Chondrocyte (in vitro differentiated cells): ENCODE data around the gene KANSL3. TPM values are rescaled to one million over a fixed set of nuclear protein-coding genes. Genes with fewer than 3 reads are reported as not detected.
A peak's percentile ranks its signal among the peaks of the same experiment; 100 is the strongest.

Experiments used
- DNase-seq: peaks from one replicate; pipeline ENCODE4 v3.0.0; 2021; ENCODE audit warnings: mixed read lengths, low spot score
- H3K27ac Mint-ChIP-seq: one replicate; pipeline ENCODE4 v1.8.0; 2021; ENCODE audit warnings: mild to moderate bottlenecking, moderate library complexity, mixed read lengths; ENCODE audit not compliant: unreplicated experiment
- H3K27me3 Mint-ChIP-seq: 2 replicates; pipeline ENCODE4 v1.8.0; 2021; ENCODE audit warnings: low read depth, mixed read lengths
- H3K36me3 Mint-ChIP-seq: 2 replicates; pipeline ENCODE4 v1.8.0; 2021; ENCODE audit warnings: low read depth, mixed read lengths
- H3K4me1 Mint-ChIP-seq: 2 replicates; pipeline ENCODE4 v1.8.0; 2021; ENCODE audit warnings: low read depth, mild to moderate bottlenecking, mixed read lengths
- H3K4me3 Mint-ChIP-seq: one replicate; pipeline ENCODE4 v1.8.0; 2021; ENCODE audit warnings: mild to moderate bottlenecking, moderate library complexity, mixed read lengths; ENCODE audit not compliant: unreplicated experiment
- H3K9me3 Mint-ChIP-seq: 2 replicates; pipeline ENCODE4 v1.8.0; 2021; ENCODE audit warnings: low read depth, mixed read lengths
- total RNA-seq: library from RNA; stranded (reverse); gene quantifications from 3 replicates; pipeline ENCODE4 v1.2.1, GENCODE V29; 2021
- TF ChIP-seq, protein P1 (sequence below): fragments of 200-600 bp; sonication (generic); IDR thresholded peaks from 2 replicates; pipeline ENCODE4 v1.5.0; 2021; ENCODE audit warnings: antibody characterized with exemption, mild to moderate bottlenecking, moderate library complexity

KANSL3 gene
- total RNA-seq, 1 donor from 2014 or later, result 32.6 TPM

DNA sequence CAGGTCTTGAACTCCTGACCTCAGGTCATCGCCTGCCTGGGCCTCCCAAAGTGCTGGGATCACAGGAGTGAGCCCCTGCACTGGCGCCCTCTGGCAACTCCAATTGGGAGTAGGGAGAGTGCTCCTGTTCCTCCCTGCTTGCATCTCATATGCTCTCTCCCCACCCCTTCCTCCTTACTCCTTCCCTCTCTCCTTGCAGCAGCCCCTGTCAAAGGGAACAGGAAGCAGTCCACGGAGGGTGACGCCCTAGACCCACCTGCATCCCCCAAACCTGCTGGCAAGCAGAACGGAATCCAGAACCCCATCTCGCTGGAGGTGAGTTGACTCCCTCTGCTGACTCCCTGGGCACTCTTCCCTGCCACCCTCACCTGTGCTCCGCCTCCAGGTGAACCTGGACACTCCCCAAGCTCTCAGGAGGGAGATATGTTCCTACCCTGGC, 90.9 kb downstream of the KANSL3 start:
- TF ChIP-seq, protein P1, sequence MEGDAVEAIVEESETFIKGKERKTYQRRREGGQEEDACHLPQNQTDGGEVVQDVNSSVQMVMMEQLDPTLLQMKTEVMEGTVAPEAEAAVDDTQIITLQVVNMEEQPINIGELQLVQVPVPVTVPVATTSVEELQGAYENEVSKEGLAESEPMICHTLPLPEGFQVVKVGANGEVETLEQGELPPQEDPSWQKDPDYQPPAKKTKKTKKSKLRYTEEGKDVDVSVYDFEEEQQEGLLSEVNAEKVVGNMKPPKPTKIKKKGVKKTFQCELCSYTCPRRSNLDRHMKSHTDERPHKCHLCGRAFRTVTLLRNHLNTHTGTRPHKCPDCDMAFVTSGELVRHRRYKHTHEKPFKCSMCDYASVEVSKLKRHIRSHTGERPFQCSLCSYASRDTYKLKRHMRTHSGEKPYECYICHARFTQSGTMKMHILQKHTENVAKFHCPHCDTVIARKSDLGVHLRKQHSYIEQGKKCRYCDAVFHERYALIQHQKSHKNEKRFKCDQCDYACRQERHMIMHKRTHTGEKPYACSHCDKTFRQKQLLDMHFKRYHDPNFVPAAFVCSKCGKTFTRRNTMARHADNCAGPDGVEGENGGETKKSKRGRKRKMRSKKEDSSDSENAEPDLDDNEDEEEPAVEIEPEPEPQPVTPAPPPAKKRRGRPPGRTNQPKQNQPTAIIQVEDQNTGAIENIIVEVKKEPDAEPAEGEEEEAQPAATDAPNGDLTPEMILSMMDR, result no peak
- H3K4me1 Mint-ChIP-seq, result peaks cover 20% of the 10 kb centered on the region
- H3K27me3 Mint-ChIP-seq, result no peaks in the 10 kb centered on the region
- no peak overlapping the region for H3K4me3 Mint-ChIP-seq
- peak overlapping the region; percentile 84 for H3K27ac Mint-ChIP-seq
- H3K36me3 Mint-ChIP-seq, result peaks cover 9% of the 10 kb centered on the region
- DNase-seq, result peak; percentile 66
- no peaks in the 10 kb centered on the region for H3K9me3 Mint-ChIP-seq

DNA sequence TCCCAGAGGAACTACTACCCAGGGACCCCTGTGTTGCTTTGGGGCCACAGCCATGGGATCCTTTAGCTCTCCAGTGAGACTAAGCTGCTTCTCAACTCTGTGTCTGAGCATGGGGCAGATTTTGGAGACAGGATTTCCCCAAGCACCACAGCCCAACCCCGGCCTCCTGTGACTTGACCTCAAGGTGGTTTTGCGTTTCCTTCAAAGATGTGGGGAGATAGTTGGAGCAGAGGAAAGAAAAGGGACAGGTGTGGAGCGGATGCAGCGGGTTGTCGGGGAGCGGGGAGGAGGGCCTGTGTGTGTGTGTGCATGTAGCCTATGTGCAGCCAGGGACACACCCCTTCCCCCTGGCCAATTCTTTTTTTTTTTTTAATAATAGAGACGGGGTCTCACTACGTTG, 91.3 kb downstream of the KANSL3 start:
- H3K27me3 Mint-ChIP-seq, result no peaks in the 10 kb centered on the region
- H3K9me3 Mint-ChIP-seq, result no peaks in the 10 kb centered on the region
- peaks cover 7% of the 10 kb centered on the region for H3K36me3 Mint-ChIP-seq
- peak overlapping the region; percentile 84 for H3K27ac Mint-ChIP-seq
- no peak overlapping the region for H3K4me3 Mint-ChIP-seq
- TF ChIP-seq, protein P1, result no peak
- peaks cover 20% of the 10 kb centered on the region for H3K4me1 Mint-ChIP-seq
- DNase-seq, result peak; percentile 52

DNA sequence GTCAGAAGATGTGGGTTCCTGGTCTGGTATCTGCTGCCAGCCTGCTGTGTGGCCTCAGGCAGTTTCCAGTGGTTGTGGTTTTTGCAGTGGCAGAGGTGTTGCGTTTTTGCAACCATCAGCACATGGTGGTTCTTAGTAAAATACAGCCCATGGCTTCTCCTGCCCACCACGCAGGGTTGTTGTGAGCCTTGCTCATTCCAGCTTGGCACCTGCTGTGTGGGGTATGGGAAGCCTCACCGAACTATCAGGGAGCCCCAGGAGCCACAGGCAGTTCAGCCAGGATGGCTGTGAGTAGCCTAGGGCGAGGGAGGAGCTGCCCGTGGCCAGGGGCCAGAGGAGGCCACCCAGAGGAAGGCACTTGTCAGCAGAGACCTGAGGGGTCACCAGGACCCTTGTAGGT, 91.8 kb downstream of the KANSL3 start:
- H3K4me3 Mint-ChIP-seq, result no peak overlapping the region
- H3K4me1 Mint-ChIP-seq, result peaks cover 25% of the 10 kb centered on the region
- peak; percentile 61 for DNase-seq
- TF ChIP-seq, protein P1, result no peak
- no peaks in the 10 kb centered on the region for H3K27me3 Mint-ChIP-seq
- H3K9me3 Mint-ChIP-seq, result no peaks in the 10 kb centered on the region
- H3K36me3 Mint-ChIP-seq, result peaks cover 7% of the 10 kb centered on the region
- no peak overlapping the region for H3K27ac Mint-ChIP-seq

Other genes starting within 250 kb of the KANSL3 start
- gene NEURL3, start 133.0 kb downstream of the KANSL3 start, total RNA-seq, result not detected in 3 replicates
- gene ARID5A, start 101.6 kb downstream of the KANSL3 start, total RNA-seq, result 7.5 to 14.4 TPM (median 12.9 TPM) in 3 replicates
- gene FER1L5, start 4.5 kb upstream of the KANSL3 start, total RNA-seq, result not detected in 3 replicates
- gene LMAN2L, start 101.8 kb upstream of the KANSL3 start, total RNA-seq, result 15.3 to 25.4 TPM (median 15.9 TPM) in 3 replicates
- 7.6 to 8.3 TPM (median 7.7 TPM) in 3 replicates for gene CNNM4, start 122.6 kb upstream of the KANSL3 start, total RNA-seq
- gene CNNM3, start 178.0 kb upstream of the KANSL3 start, total RNA-seq, result 10.2 to 14.0 TPM (median 10.4 TPM) in 3 replicates
- 1.9 to 4.4 TPM (median 3.2 TPM) in 3 replicates for gene ANKRD23, start 205.7 kb upstream of the KANSL3 start, total RNA-seq
- gene ANKRD39, start 219.7 kb upstream of the KANSL3 start, total RNA-seq, result 7.9 to 11.2 TPM (median 8.3 TPM) in 3 replicates
- 20.4 to 26.7 TPM (median 24.8 TPM) in 3 replicates for gene SEMA4C, start 231.8 kb upstream of the KANSL3 start, total RNA-seq